Fibroblast of peridontal ligament (primary cell): ENCODE data around the gene GRAMD1B.

Experiments used
- DNase-seq: peaks from one replicate; pipeline ENCODE4 v3.0.0-alpha.2; 2010; ENCODE audit errors: extremely low read depth

Gene GRAMD1B

GRCh38 chr11:123429913-123430720 lies at the start of gene GRAMD1B:
TSS of gene GRAMD1B (plus strand) at chr11:123430269. CDS start at chr11:123430793, 524 bp downstream.
- DNase-seq: peak; percentile 85

- no peak for DNase-seq
Observed at GRCh38 chr11:123381149-123381548, 48.9 kb upstream of the GRAMD1B start.

GRCh38 chr11:123381817-123382554 lies 48.1 kb upstream of the GRAMD1B start:
- DNase-seq: no peak

- no peak for DNase-seq
Observed at GRCh38 chr11:123382555-123383074, 47.5 kb upstream of the GRAMD1B start.

GRCh38 chr11:123384116-123384515 lies 46.0 kb upstream of the GRAMD1B start:
- no peak for DNase-seq

GRCh38 chr11:123386796-123387510 lies 43.1 kb upstream of the GRAMD1B start:
- DNase-seq: peak; percentile 13

- DNase-seq: no peak
Observed at GRCh38 chr11:123388640-123389039, 41.4 kb upstream of the GRAMD1B start.

- no peak for DNase-seq
Observed at GRCh38 chr11:123390146-123390545, 39.9 kb upstream of the GRAMD1B start.

GRCh38 chr11:123391646-123392348 lies 38.3 kb upstream of the GRAMD1B start:
- DNase-seq: no peak

- no peak for DNase-seq
Observed at GRCh38 chr11:123392431-123392830, 37.6 kb upstream of the GRAMD1B start.

GRCh38 chr11:123392844-123393243 lies 37.2 kb upstream of the GRAMD1B start:
- no peak for DNase-seq

- DNase-seq: no peak
Observed at GRCh38 chr11:123393312-123393927, 36.6 kb upstream of the GRAMD1B start.

GRCh38 chr11:123404676-123405075 lies 25.4 kb upstream of the GRAMD1B start:
- DNase-seq: no peak

GRCh38 chr11:123405123-123405592 lies 24.9 kb upstream of the GRAMD1B start:
- DNase-seq: no peak

GRCh38 chr11:123406441-123407129 lies 23.5 kb upstream of the GRAMD1B start:
- no peak for DNase-seq

GRCh38 chr11:123407130-123407995 lies 22.7 kb upstream of the GRAMD1B start:
- DNase-seq: peak; percentile 78

- DNase-seq: no peak
Observed at GRCh38 chr11:123407996-123408597, 22.0 kb upstream of the GRAMD1B start.

GRCh38 chr11:123408619-123409455 lies 21.2 kb upstream of the GRAMD1B start:
- DNase-seq: no peak
